IPS-18c (cell line): Measurements from ENCODE around the gene SRPK3.
"Not testable (repeated sequence)": the region's sequence is repeated elsewhere in the genome, so short reads cannot be mapped to it uniquely, and the experiment has no call there.

ENCODE experiments used
- H3K4me3 ChIP-seq: 2 replicates; pipeline ENCODE4 v1.7.0; 2013; ENCODE audit warnings: low read depth, mild to moderate bottlenecking, low read length, moderate library complexity; ENCODE audit not compliant: insufficient read depth
- H3K9me3 ChIP-seq: one replicate; pipeline ENCODE4 v1.6.1; 2013; ENCODE audit warnings: mild to moderate bottlenecking, low read length, moderate library complexity; ENCODE audit not compliant: control insufficient read depth, insufficient read depth

The SRPK3 gene

GRCh38 chrX:153780678-153781427 lies at the start of gene SRPK3:
Gene SRPK3 (plus strand): TSS chrX:153781041. CDS start chrX:153781087, 46 bp downstream.
- Histone ChIP-seq H3K4me3 (no peak within 1 kb of the TSS), H3K9me3 (peaks cover 16% of the 10 kb centered on the region)

- peaks cover 13% of the 10 kb centered on the region for H3K9me3 ChIP-seq
- no peak overlapping the region for H3K4me3 ChIP-seq
Measured at GRCh38 chrX:153731117-153731844, 49.6 kb upstream of the SRPK3 start.

GRCh38 chrX:153731845-153732215 lies 49.0 kb upstream of the SRPK3 start:
- no peak overlapping the region for H3K4me3 ChIP-seq
- peaks cover 15% of the 10 kb centered on the region for H3K9me3 ChIP-seq

- Histone ChIP-seq H3K4me3 (no peak overlapping the region), H3K9me3 (peaks cover 16% of the 10 kb centered on the region)
Measured at GRCh38 chrX:153732401-153732800, 48.4 kb upstream of the SRPK3 start.

GRCh38 chrX:153733651-153734240 lies 47.1 kb upstream of the SRPK3 start:
- Histone ChIP-seq H3K9me3 (peaks cover 19% of the 10 kb centered on the region), H3K4me3 (no peak overlapping the region)

- Histone ChIP-seq H3K9me3 (peaks cover 13% of the 10 kb centered on the region), H3K4me3 (no peak overlapping the region)
Measured at GRCh38 chrX:153734871-153735270, 46.0 kb upstream of the SRPK3 start.

GRCh38 chrX:153735274-153735673 lies 45.6 kb upstream of the SRPK3 start:
- Histone ChIP-seq H3K4me3 (no peak overlapping the region), H3K9me3 (peaks cover 13% of the 10 kb centered on the region)

- H3K4me3 ChIP-seq, result no peak overlapping the region
- H3K9me3 ChIP-seq, result peaks cover 13% of the 10 kb centered on the region
Measured at GRCh38 chrX:153736071-153736820, 44.6 kb upstream of the SRPK3 start.

- H3K4me3 ChIP-seq, result no peak overlapping the region
- peaks cover 10% of the 10 kb centered on the region for H3K9me3 ChIP-seq
Measured at GRCh38 chrX:153736871-153737441, 43.9 kb upstream of the SRPK3 start.

- Histone ChIP-seq H3K4me3 (no peak overlapping the region), H3K9me3 (peaks cover 10% of the 10 kb centered on the region)
Measured at GRCh38 chrX:153738056-153738605, 42.7 kb upstream of the SRPK3 start.

GRCh38 chrX:153739754-153740486 lies 40.9 kb upstream of the SRPK3 start:
- Histone ChIP-seq H3K4me3 (no peak overlapping the region; the same call in 1 of the 2 replicates), H3K9me3 (peaks cover 8% of the 10 kb centered on the region)

GRCh38 chrX:153740631-153741222 lies 40.1 kb upstream of the SRPK3 start:
- no peak overlapping the region for H3K4me3 ChIP-seq

GRCh38 chrX:153741446-153741845 lies 39.4 kb upstream of the SRPK3 start:
- Histone ChIP-seq H3K4me3 (no peak overlapping the region), H3K9me3 (peaks cover 8% of the 10 kb centered on the region)

More at GRCh38 chrX:153740631-153741222, 40.1 kb upstream of the SRPK3 start:
- H3K9me3 ChIP-seq, result peaks cover 8% of the 10 kb centered on the region

- H3K4me3 ChIP-seq, result not testable (repeated sequence)
Measured at GRCh38 chrX:153742111-153742510, 38.7 kb upstream of the SRPK3 start.

GRCh38 chrX:153742796-153743467 lies 37.9 kb upstream of the SRPK3 start:
- H3K9me3 ChIP-seq, H3K4me3 ChIP-seq: not testable (repeated sequence)

More at GRCh38 chrX:153742111-153742510, 38.7 kb upstream of the SRPK3 start:
- not testable (repeated sequence) for H3K9me3 ChIP-seq
